ENCODE data around the gene SUMF1.

The SUMF1 gene

DNA sequence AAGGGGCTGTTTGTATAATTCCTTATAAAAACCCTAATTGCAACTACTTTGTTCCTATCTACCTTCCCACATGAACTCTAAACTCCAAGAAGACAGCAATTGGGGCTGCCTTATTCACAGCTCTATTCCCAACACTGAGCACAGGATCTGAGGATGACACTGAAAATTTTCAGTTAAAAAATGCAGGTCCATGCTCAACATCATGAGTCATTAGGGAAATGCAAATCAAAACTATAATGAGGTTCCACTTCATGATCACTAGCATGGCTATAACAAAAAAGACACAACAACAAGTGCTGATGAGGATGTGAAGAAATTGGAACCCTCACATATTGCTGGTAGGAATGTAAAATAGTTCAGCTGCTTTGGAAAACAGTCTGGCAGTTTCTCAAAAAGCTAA is 12.9 kb downstream of the SUMF1 start:
- TF ChIP-seq, protein P1, sequence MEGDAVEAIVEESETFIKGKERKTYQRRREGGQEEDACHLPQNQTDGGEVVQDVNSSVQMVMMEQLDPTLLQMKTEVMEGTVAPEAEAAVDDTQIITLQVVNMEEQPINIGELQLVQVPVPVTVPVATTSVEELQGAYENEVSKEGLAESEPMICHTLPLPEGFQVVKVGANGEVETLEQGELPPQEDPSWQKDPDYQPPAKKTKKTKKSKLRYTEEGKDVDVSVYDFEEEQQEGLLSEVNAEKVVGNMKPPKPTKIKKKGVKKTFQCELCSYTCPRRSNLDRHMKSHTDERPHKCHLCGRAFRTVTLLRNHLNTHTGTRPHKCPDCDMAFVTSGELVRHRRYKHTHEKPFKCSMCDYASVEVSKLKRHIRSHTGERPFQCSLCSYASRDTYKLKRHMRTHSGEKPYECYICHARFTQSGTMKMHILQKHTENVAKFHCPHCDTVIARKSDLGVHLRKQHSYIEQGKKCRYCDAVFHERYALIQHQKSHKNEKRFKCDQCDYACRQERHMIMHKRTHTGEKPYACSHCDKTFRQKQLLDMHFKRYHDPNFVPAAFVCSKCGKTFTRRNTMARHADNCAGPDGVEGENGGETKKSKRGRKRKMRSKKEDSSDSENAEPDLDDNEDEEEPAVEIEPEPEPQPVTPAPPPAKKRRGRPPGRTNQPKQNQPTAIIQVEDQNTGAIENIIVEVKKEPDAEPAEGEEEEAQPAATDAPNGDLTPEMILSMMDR (IDR thresholded peaks at IDR 0.05; ENCODE audit: low read depth, low read length), result no peak
- H3K4me3 ChIP-seq (ENCODE audit: low read depth, low read length), result no peak overlapping the region

DNA sequence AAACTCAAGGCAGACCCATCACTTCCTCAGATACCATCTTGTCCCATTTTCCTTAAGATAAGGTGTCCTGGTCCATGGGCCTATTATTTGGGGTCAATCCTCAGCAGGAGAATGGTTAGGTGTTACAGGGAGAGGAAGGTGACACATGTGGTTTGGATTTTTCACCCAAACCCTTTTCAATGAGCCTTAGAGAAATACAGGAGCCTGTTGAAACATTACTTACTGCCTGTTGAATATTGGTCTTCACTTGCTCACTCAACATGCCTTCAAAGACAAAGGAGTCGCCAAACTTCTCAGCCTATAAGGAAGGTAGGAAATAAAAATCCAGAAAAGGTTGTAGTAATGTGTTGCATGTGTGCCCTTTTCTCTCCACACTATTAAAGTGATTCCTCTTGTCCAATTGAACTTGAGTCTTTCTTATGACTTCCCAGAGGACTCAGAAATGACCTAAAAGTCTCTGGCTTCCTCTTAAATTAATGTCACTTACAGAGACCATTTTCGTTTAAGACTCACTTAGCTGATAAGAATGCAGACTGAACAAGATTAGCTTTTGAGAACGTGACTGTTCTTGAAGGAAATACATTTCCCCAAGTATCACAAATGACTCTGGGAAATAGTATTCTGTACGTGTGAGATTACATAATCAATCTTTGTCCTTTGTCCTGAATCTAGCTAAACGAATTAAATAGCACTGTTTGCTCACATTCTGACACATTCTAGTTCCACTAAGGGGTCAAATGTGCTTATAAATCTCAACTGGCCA is 17.8 kb downstream of the SUMF1 start:
- H3K4me3 ChIP-seq (ENCODE audit: low read depth, low read length), result no peak overlapping the region
- TF ChIP-seq, protein P1 (IDR thresholded peaks at IDR 0.05; ENCODE audit: low read depth, low read length), result no peak

DNA sequence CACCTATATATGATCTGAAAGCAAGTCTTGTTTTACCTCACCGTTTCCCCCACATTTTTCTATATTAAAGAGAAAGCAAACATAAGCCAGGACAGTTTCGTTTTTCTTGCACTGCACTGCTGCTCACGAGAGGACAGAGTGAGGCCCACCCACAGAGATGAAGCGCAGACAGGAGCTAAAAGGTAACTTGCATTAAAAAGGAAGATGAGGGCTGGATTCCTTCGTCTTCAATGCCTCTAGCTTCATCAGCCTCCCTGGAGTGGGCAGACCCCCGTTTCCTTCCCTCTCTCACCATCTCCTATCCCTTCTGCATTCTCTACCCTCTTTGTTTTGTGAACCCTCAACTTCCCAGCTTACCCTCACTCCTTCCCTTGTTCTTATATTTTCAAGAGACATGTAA is 18.9 kb downstream of the SUMF1 start:
- TF ChIP-seq, protein P1 (IDR thresholded peaks at IDR 0.05; ENCODE audit: low read depth, low read length), result no peak

DNA sequence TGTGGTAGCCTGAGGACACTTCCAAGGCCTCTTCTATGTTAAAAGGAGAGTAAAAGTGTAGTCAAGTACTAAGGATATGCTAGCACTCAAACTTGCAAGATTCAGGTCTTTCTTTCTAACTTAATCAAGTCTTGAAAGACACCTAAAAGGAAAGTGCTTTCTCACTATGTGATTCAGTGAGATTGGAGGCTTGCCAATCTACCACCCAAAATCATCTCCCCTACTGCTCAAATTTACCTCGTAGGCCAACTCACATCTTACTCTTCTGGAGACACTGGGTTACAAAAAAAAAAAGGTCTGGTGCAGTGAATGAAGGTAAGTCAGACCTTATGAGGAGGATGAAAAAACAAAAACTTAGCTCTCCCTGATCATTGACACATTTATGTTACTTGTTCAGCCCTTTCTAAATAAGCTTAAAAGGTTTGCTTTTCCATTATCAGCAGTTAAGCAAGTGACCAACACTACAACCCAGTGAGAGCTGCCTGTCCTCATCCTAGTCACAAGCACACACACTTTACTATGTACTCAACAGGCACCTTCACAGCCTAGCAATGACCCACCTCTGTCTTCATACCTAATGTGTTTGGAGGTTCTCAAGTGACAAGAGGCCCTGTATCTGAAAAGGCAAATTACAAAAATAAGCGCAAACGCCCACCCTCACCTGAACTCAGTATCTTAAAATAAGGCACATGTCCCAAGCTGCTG is 19.6 kb downstream of the SUMF1 start:
- no peak overlapping the region for H3K4me3 ChIP-seq (ENCODE audit: low read depth, low read length)
- TF ChIP-seq, protein P1 (IDR thresholded peaks at IDR 0.05; ENCODE audit: low read depth, low read length), result no peak

More for the DNA sequence above, 18.9 kb downstream of the SUMF1 start:
- H3K4me3 ChIP-seq (ENCODE audit: low read depth, low read length), result no peak overlapping the region

DNA sequence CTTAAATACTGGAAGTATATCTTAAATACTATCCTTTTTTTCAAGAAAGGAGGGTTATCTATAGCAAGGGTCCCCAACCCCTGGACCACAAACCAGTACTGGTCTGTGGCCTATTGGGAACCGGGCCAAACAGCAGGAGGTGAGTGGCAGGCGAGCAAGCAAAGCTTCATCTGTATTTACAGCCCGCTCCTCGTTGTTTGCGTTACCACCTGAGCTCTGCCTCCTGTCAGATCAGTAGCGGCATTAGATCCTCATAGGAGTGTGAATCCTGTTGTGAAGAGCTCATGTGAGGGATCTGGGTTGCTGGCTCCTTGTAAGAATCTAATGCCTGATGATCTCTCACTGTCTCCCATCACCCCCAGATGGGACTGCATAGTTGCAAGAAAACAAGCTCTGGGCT is 26.1 kb downstream of the SUMF1 start:
- no peak overlapping the region for H3K4me3 ChIP-seq (ENCODE audit: low read depth, low read length)

DNA sequence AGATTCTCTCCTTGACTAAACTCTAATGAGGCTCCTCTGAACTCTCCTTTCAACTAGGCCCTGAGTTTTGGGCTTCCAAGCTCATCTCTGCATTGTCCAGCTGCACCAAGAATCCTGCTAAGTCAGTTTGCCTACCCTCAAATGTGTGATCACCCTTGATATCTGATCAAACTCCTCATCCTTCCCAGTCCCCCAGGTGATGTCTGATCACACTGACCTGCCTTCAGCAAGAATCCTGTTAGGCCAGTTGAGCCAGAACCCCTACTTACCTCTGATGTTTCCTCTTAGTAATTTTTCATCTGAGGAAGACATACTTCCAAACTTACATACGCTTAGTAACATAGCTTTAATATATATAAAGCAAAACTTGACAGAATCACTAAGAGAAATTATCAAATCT is 28.8 kb downstream of the SUMF1 start:
- TF ChIP-seq, protein P1 (IDR thresholded peaks at IDR 0.05; ENCODE audit: low read depth, low read length), result no peak

More for the DNA sequence above, 26.1 kb downstream of the SUMF1 start:
- TF ChIP-seq, protein P1 (IDR thresholded peaks at IDR 0.05; ENCODE audit: low read depth, low read length), result no peak

DNA sequence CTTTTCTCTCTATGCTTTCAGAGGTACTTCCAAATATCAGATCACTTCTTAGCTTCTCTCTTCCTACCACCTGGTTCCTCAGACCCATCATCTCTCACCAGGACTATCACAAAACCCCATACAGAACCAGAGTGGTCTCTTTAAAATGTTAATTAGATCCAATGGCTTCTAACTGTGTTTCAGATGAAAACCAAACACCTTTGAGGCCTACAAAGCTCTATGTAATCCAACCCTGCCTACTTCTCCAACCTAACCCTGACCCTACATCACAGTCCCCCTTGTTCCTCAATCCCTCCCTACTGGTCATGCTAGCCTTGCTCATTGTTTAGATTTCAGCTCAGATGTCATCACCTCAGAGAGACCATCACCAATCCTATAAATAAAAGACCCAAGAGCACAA is 34.8 kb downstream of the SUMF1 start:
- TF ChIP-seq, protein P1 (IDR thresholded peaks at IDR 0.05; ENCODE audit: low read depth, low read length), result no peak
- H3K4me3 ChIP-seq (ENCODE audit: low read depth, low read length), result no peak overlapping the region

More for the DNA sequence above, 28.8 kb downstream of the SUMF1 start:
- no peak overlapping the region for H3K4me3 ChIP-seq (ENCODE audit: low read depth, low read length)

Data from WI38 (cell line).